Endothelial cell of umbilical vein (primary cell): ENCODE measurements around the gene ROBO4. TPM values are rescaled to one million over a fixed set of nuclear protein-coding genes. Genes with fewer than 3 reads are reported as not detected.

Experiments used
- BruUV-seq: library from RNA; stranded (reverse); fragments of 400-500 nt; replicated peaks from 2 replicates; lab custom pipeline; 2021; lab: Mats Ljungman, UMichigan
- CTCF ChIA-PET: fragments of 300-600, 350-600 bp; sonication (Branson Sonifier 250); formaldehyde crosslinking; loops from one replicate; lab custom pipeline; 2021; ENCODE audit warnings: antibody characterized with exemption, inconsistent platforms; lab: Charles Lee
- POLR2A ChIA-PET: fragments of 300-600, 350-600 bp; sonication (Branson Sonifier 250); formaldehyde crosslinking; loops from one replicate; lab custom pipeline; 2021; ENCODE audit warnings: antibody characterized with exemption, inconsistent platforms; lab: Charles Lee
- DNase-seq: peaks from one replicate; pipeline ENCODE4 v3.0.0-alpha.2; 2011; ENCODE audit warnings: low read depth, low spot score
- FAIRE-seq: peaks from 2 replicates; lab custom pipeline; 2011; peaks lifted over from hg19 to GRCh38; lab: Jason Lieb, UNC
- H2AFZ ChIP-seq: 2 replicates; pipeline ENCODE4 v1.6.0; 2012; ENCODE audit warnings: low read depth, low read length, control low read depth, inconsistent platforms
- H3K27ac ChIP-seq: 2 replicates; pipeline ENCODE4 v1.5.1; 2011; ENCODE audit warnings: low read depth, mild to moderate bottlenecking, control low read depth, low read length, moderate library complexity; ENCODE audit not compliant: insufficient read depth
- H3K27me3 ChIP-seq, 2 experiments: 2 replicates each; pipeline versions ENCODE4 v1.6.0 to v1.6.1; 2011; ENCODE audit warnings: low read length in 2 of 2, mixed read lengths in 1 of 2; ENCODE audit not compliant: control insufficient read depth in 2 of 2, insufficient read depth in 2 of 2
- H3K36me3 ChIP-seq, 2 experiments: 2 replicates in 1 of 2; 3 replicates in 1 of 2; pipeline ENCODE4 v1.5.1; 2011; ENCODE audit warnings: low read length in 2 of 2, mild to moderate bottlenecking in 1 of 2, moderate library complexity in 1 of 2; ENCODE audit not compliant: control insufficient read depth in 2 of 2, insufficient read depth in 2 of 2; ENCODE audit errors: extremely low read depth in 1 of 2
- H3K4me1 ChIP-seq: 3 replicates; pipeline ENCODE4 v1.5.1; 2011; ENCODE audit warnings: mild to moderate bottlenecking, low read length; ENCODE audit not compliant: control insufficient read depth, insufficient read depth; ENCODE audit errors: extremely low read depth
- H3K4me2 ChIP-seq: 2 replicates; pipeline ENCODE4 v1.6.1; 2011; ENCODE audit warnings: low read length, control low read depth, mixed read lengths; ENCODE audit not compliant: insufficient read depth
- H3K4me3 ChIP-seq, 3 experiments: fragments of 200-600 bp in 1 of 3; sonication (generic), shearing (Covaris generic) in 1 of 3; replicated peaks in 1 of 3; 2 replicates each; pipeline ENCODE4 v1.5.1; 2011 to 2016; ENCODE audit warnings: control low read depth in 3 of 3, low read length in 3 of 3, mild to moderate bottlenecking in 2 of 3, inconsistent platforms in 1 of 3, low read depth in 1 of 3, moderate library complexity in 1 of 3; ENCODE audit not compliant: insufficient read depth in 1 of 3
- H3K79me2 ChIP-seq: 2 replicates; pipeline ENCODE4 v1.6.0; 2012; ENCODE audit warnings: low read length, inconsistent platforms; ENCODE audit not compliant: control insufficient read depth, insufficient read depth
- H3K9ac ChIP-seq: replicated peaks from 2 replicates; pipeline ENCODE3; 2011; ENCODE audit warnings: low read length, control low read depth; ENCODE audit not compliant: insufficient read depth; ENCODE audit errors: extremely low read depth
- H3K9me1 ChIP-seq: replicated peaks from 3 replicates; pipeline ENCODE4 v1.6.0; 2011; ENCODE audit warnings: mild to moderate bottlenecking, low read length; ENCODE audit not compliant: control insufficient read depth, insufficient read depth; ENCODE audit errors: extremely low read depth
- H3K9me3 ChIP-seq: replicated peaks from 2 replicates; pipeline ENCODE4 v1.5.1; 2012; ENCODE audit warnings: low read length, inconsistent platforms; ENCODE audit not compliant: control insufficient read depth, insufficient read depth
- H4K20me1 ChIP-seq: replicated peaks from 2 replicates; pipeline ENCODE3; 2011; ENCODE audit warnings: mild to moderate bottlenecking, low read length; ENCODE audit not compliant: control insufficient read depth, insufficient read depth; ENCODE audit errors: extremely low read depth
- FOS ChIP-seq: IDR thresholded peaks from 2 replicates; pipeline ENCODE4 v1.6.1; 2011; ENCODE audit warnings: mild to moderate bottlenecking, low read length, moderate library complexity, borderline replicate concordance; ENCODE audit not compliant: insufficient read depth
- GATA2 ChIP-seq: IDR thresholded peaks from 2 replicates; pipeline ENCODE4 v1.7.0; 2011; ENCODE audit warnings: low read depth, mild to moderate bottlenecking, moderate library complexity, mixed read lengths, low read length; ENCODE audit not compliant: insufficient read length, insufficient read depth
- MYC ChIP-seq: IDR thresholded peaks from one replicate; pipeline ENCODE4 v1.6.1; 2011; ENCODE audit warnings: mild to moderate bottlenecking, low read depth, low read length
- POLR2A ChIP-seq: IDR thresholded peaks from 2 replicates; pipeline ENCODE4 v1.6.1; 2012; ENCODE audit warnings: low read depth, mild to moderate bottlenecking, control low read depth, low read length
- POLR2AphosphoS5 ChIP-seq: IDR thresholded peaks from 2 replicates; pipeline ENCODE4 v1.6.1; 2012; ENCODE audit warnings: low read depth, mild to moderate bottlenecking, control low read depth, low read length, moderate library complexity; ENCODE audit not compliant: insufficient read depth
- dilution Hi-C: fragments of 300-500 bp; cut with MboI; formaldehyde crosslinking; loops from one replicate; pipeline ENCODE4 v1.15.0; 2019; ENCODE audit warnings: low sequenced_read_pairs; ENCODE audit not compliant: extremely low pct_ligation_motif_present
- intact Hi-C: fragments of 100-400 bp; cut with micrococcal nuclease; formaldehyde crosslinking; loops from one replicate; pipeline ENCODE4 v1.10.0; 2022
- polyA plus RNA-seq, 4 experiments: library from polyadenylated mRNA; depleted of rRNA in 3 of 4; stranded (reverse) in 3 of 4; unstranded in 1 of 4; fragments of >200 nt; gene quantifications; 2 replicates each; pipeline versions ENCODE4 v1.2.1 to v1.2.3, GENCODE V29; 2011 to 2012; ENCODE audit warnings: missing spikeins in 1 of 4
- total RNA-seq: library from RNA; stranded (reverse); gene quantifications from 2 replicates; pipeline ENCODE4 v1.2.3, GENCODE V29; 2021
- TF ChIP-seq, protein P1 (sequence below), 2 donors: IDR thresholded peaks; 1 replicate in 1 of 2; 2 replicates in 1 of 2; pipeline ENCODE4 v1.5.1; 2011; ENCODE audit warnings: low read length in 2 of 2, mild to moderate bottlenecking in 2 of 2, moderate library complexity in 2 of 2, control low read depth in 1 of 2, inconsistent platforms in 1 of 2, low read depth in 1 of 2; ENCODE audit not compliant: insufficient read depth in 1 of 2; ENCODE audit errors: extremely low read depth in 1 of 2

ROBO4 gene
- total and polyA plus RNA-seq, 2 donors (not counting 3 experiments of a cell fraction or from before 2014, with no cell fraction given) = 260 to 474 TPM

DNA sequence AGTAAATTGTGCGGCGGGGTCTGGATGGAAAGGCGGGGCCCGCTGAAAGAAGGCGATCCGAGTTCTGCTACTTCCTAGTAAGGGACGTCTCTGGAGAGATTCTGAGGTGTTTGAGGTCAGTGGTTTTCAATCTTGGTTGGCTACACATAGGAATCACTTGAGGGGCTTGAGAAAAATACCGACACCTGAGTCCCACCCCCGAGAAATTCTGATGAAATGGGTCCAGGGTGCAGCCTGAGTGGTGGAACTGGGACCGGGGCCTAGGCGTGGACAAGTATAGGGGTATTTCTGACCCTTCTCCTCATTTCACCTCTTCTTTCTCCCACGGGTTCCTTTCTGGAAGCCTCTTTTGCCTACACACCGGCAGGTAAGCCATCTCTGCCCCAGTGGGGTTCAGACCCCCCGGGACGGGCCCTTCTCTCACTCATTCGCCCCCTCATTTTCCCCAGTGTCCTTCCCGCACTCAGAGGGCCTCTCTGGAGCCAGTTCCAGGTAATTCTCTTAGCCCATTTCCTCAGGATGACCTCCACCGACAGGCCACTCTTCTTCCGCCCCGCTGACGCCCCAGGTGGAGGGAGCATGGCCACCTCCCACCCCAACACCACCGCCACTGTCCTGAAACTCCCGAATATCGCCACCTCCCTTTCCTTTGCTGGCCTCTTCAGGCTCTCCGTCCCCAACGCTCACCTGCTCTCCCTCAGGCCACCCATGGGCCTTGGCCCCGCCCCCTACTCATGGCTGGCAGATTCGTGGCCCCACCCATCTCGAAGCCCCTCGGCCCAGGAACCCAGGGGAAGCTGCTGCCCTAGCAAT lies 20.6 kb downstream of the ROBO4 start:
- dilution Hi-C loops = no loop called here
- POLR2A ChIA-PET = interaction anchor here (0.8 to 1.4 kb wide), 10 partner anchors 10 to 234 kb away, joined by 3 to 17 read pairs (median 4); partner anchors contain the start of genes CCDC15, ROBO4 and TMEM218
- H3K4me2 ChIP-seq = peak overlapping the region; percentile 70

More for the DNA sequence above, 20.6 kb downstream of the ROBO4 start:
- intact Hi-C loops = loop anchor here (1.0 to 2.0 kb wide), 5 partner anchors 20 to 264 kb away; partner anchors contain the start of genes ROBO4 and TMEM218
- Histone ChIP-seq H2AFZ (no peak overlapping the region), H3K9me3 (no peaks in the 10 kb centered on the region), H3K27ac (no peak overlapping the region), H3K36me3 (no peaks in the 10 kb centered on the region), H4K20me1 (no peaks in the 10 kb centered on the region), H3K9me1 (no peaks in the 10 kb centered on the region), H3K27me3 (peaks cover 15 to 17% of the 10 kb centered on the region in 2 experiments), H3K4me1 (peaks cover 22% of the 10 kb centered on the region), H3K79me2 (no peaks in the 10 kb centered on the region), H3K4me3 (peak overlapping the region; percentile 41 to 49 (median 47)), H3K9ac (peak overlapping the region; percentile 68)
- DNase-seq (peak; percentile 35), FAIRE-seq (peak; percentile 92)
- TF ChIP-seq GATA2 (no peak), FOS (no peak), MYC (no peak), POLR2A (peak; percentile 95), POLR2AphosphoS5 (peak; percentile 25)
- TF ChIP-seq, protein P1, sequence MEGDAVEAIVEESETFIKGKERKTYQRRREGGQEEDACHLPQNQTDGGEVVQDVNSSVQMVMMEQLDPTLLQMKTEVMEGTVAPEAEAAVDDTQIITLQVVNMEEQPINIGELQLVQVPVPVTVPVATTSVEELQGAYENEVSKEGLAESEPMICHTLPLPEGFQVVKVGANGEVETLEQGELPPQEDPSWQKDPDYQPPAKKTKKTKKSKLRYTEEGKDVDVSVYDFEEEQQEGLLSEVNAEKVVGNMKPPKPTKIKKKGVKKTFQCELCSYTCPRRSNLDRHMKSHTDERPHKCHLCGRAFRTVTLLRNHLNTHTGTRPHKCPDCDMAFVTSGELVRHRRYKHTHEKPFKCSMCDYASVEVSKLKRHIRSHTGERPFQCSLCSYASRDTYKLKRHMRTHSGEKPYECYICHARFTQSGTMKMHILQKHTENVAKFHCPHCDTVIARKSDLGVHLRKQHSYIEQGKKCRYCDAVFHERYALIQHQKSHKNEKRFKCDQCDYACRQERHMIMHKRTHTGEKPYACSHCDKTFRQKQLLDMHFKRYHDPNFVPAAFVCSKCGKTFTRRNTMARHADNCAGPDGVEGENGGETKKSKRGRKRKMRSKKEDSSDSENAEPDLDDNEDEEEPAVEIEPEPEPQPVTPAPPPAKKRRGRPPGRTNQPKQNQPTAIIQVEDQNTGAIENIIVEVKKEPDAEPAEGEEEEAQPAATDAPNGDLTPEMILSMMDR (IDR thresholded peaks at IDR 0.05; ENCODE audit: extremely low read depth in 1 of 2, insufficient read depth in 1 of 2, low read depth in 1 of 2, low read length in 2 of 2) = no peak
- TSS peak; percentile 71 for BruUV-seq
- CTCF ChIA-PET = interaction anchor here (0.6 to 3.5 kb wide), 53 partner anchors 8 to 475 kb away, joined by 3 to 70 read pairs (median 6); partner anchors contain the start of genes CCDC15, HEPACAM, MSANTD2 and NRGN
